Measurements from ENCODE around the gene USP17L18. TPM values are rescaled to one million over a fixed set of nuclear protein-coding genes. Genes with fewer than 3 reads are reported as not detected.

USP17L18 gene
- total RNA-seq, 1 donor from 2014 or later = not detected

Other genes with a start within 250 kb of the USP17L18 start
- not detected in 2 replicates for gene FAM90A26, start 78.2 kb upstream of the USP17L18 start, total RNA-seq (ENCODE audit: low replicate concordance)
- gene USP17L10, start 38.0 kb upstream of the USP17L18 start, total RNA-seq (ENCODE audit: low replicate concordance) = not detected in 2 replicates
- gene USP17L11, start 33.2 kb upstream of the USP17L18 start, total RNA-seq (ENCODE audit: low replicate concordance) = not detected in 2 replicates
- gene USP17L12, start 28.5 kb upstream of the USP17L18 start, total RNA-seq (ENCODE audit: low replicate concordance) = not detected in 2 replicates
- 0.09 TPM in 1 of 2 replicates, not detected in the other for gene USP17L13, start 23.7 kb upstream of the USP17L18 start, total RNA-seq (ENCODE audit: low replicate concordance)
- not detected in 2 replicates for gene USP17L15, start 14.2 kb upstream of the USP17L18 start, total RNA-seq (ENCODE audit: low replicate concordance)
- gene USP17L17, start 4.8 kb upstream of the USP17L18 start, total RNA-seq (ENCODE audit: low replicate concordance) = 0.09 TPM in 1 of 2 replicates, not detected in the other
- gene USP17L19, start 4.7 kb downstream of the USP17L18 start, total RNA-seq (ENCODE audit: low replicate concordance) = not detected in 2 replicates
- gene USP17L20, start 9.5 kb downstream of the USP17L18 start, total RNA-seq (ENCODE audit: low replicate concordance) = not detected in 2 replicates
- gene USP17L21, start 14.2 kb downstream of the USP17L18 start, total RNA-seq (ENCODE audit: low replicate concordance) = not detected in 2 replicates
- not detected in 2 replicates for gene USP17L22, start 19.0 kb downstream of the USP17L18 start, total RNA-seq (ENCODE audit: low replicate concordance)
- not detected in 2 replicates for gene USP17L24, start 76.5 kb downstream of the USP17L18 start, total RNA-seq (ENCODE audit: low replicate concordance)
- gene USP17L25, start 81.3 kb downstream of the USP17L18 start, total RNA-seq (ENCODE audit: low replicate concordance) = not detected in 2 replicates
- gene USP17L26, start 86.0 kb downstream of the USP17L18 start, total RNA-seq (ENCODE audit: low replicate concordance) = not detected in 2 replicates
- not detected in 2 replicates for gene USP17L5, start 90.8 kb downstream of the USP17L18 start, total RNA-seq (ENCODE audit: low replicate concordance)
- gene USP17L27, start 95.5 kb downstream of the USP17L18 start, total RNA-seq (ENCODE audit: low replicate concordance) = not detected in 2 replicates
- not detected in 2 replicates for gene USP17L28, start 100.3 kb downstream of the USP17L18 start, total RNA-seq (ENCODE audit: low replicate concordance)
- not detected in 2 replicates for gene USP17L29, start 105.0 kb downstream of the USP17L18 start, total RNA-seq (ENCODE audit: low replicate concordance)
- gene USP17L30, start 114.5 kb downstream of the USP17L18 start, total RNA-seq (ENCODE audit: low replicate concordance) = not detected in 2 replicates
- not detected in 2 replicates for gene DEFB131A, start 195.8 kb downstream of the USP17L18 start, total RNA-seq (ENCODE audit: low replicate concordance)

All from neural progenitor cell (in vitro differentiated cells).